Natural killer cell (primary cell): ENCODE results near the gene RBBP8NL. TPM values are rescaled to one million over a fixed set of nuclear protein-coding genes. Genes with fewer than 3 reads are reported as not detected.

Experiments
- ATAC-seq, 3 donors: fragments of 150-1000 bp in 2 of 3; fragments of 200-7000 bp in 1 of 3; cut with Tn5 transposase; 1 replicate in 1 of 3; 2 replicates in 2 of 3; pipeline ENCODE4 v1.10.0; 2021; ENCODE audit warnings: mild to moderate bottlenecking in 2 of 3, moderate library complexity in 2 of 3
- DNase-seq, 2 donors: peaks; one replicate each; pipeline versions ENCODE4 v3.0.0 to v3.0.0-alpha.2; 2013 to 2021; ENCODE audit warnings: mixed read lengths in 1 of 2
- H3K27ac ChIP-seq: one replicate; pipeline ENCODE4 v1.5.1; 2013; ENCODE audit warnings: mild to moderate bottlenecking, low read length
- H3K27me3 ChIP-seq: one replicate; pipeline ENCODE4 v1.6.1; 2013; ENCODE audit warnings: low read length; ENCODE audit not compliant: control insufficient read depth, insufficient read depth
- H3K36me3 ChIP-seq: one replicate; pipeline ENCODE4 v1.6.1; 2013; ENCODE audit warnings: low read length; ENCODE audit not compliant: control insufficient read depth, insufficient read depth
- H3K4me1 ChIP-seq: one replicate; pipeline ENCODE4 v1.6.1; 2013; ENCODE audit warnings: low read length; ENCODE audit not compliant: control insufficient read depth, insufficient read depth
- H3K4me3 ChIP-seq: one replicate; pipeline ENCODE4 v1.5.1; 2013; ENCODE audit warnings: low read length
- H3K9me3 ChIP-seq: one replicate; pipeline ENCODE4 v1.6.1; 2013; ENCODE audit warnings: low read length; ENCODE audit not compliant: control insufficient read depth, insufficient read depth
- H3K27ac Mint-ChIP-seq, 2 donors: one replicate each; pipeline ENCODE4 v1.8.0; 2022; ENCODE audit warnings: mild to moderate bottlenecking in 2 of 2, mixed read lengths in 2 of 2, moderate library complexity in 1 of 2
- H3K27me3 Mint-ChIP-seq, 2 donors: one replicate each; pipeline ENCODE4 v1.8.0; 2022; ENCODE audit warnings: low read depth in 2 of 2, mixed read lengths in 2 of 2
- H3K36me3 Mint-ChIP-seq: one replicate; pipeline ENCODE4 v1.8.0; 2022; ENCODE audit warnings: mixed read lengths
- H3K4me1 Mint-ChIP-seq, 2 donors: one replicate each; pipeline ENCODE4 v1.8.0; 2022; ENCODE audit warnings: mixed read lengths in 2 of 2
- H3K4me3 Mint-ChIP-seq: one replicate; pipeline ENCODE4 v1.8.0; 2022; ENCODE audit warnings: mild to moderate bottlenecking, moderate library complexity, mixed read lengths
- H3K9me3 Mint-ChIP-seq, 2 donors: one replicate each; pipeline ENCODE4 v1.8.0; 2022; ENCODE audit warnings: mixed read lengths in 2 of 2
- CTCF ChIP-seq: fragments of 200-600 bp; IDR thresholded peaks from one replicate; pipeline ENCODE4 v1.8.0; 2022; ENCODE audit warnings: antibody characterized with exemption
- WGBS: methylation state at CpG from one replicate; pipeline ENCODE4 v1.1.7; 2013; ENCODE audit warnings: missing lambda C conversion rate; ENCODE audit not compliant: insufficient coverage; 5-methylcytosine and 5-hydroxymethylcytosine counted together
- intact Hi-C: fragments of 100-400 bp; cut with micrococcal nuclease; formaldehyde crosslinking; loops from one replicate; pipeline ENCODE4 v1.14.2; 2022
- total RNA-seq, 4 donors: library from RNA; stranded (reverse); fragments of 120-200 nt in 1 of 4; gene quantifications; one replicate each; pipeline versions ENCODE4 v1.2.3 to v1.2.4, GENCODE V29; 2013 to 2022

The RBBP8NL gene
- total RNA-seq, 3 donors from 2014 or later (not counting 1 experiment from before 2014, with no cell fraction given): not detected

GRCh38 chr20:62406635-62407176 lies 20.6 kb downstream of the RBBP8NL start:
- no peak overlapping the region for H3K27ac ChIP-seq
- ATAC-seq: no peak
- H3K27me3 ChIP-seq: no peaks in the 10 kb centered on the region
- H3K4me3 Mint-ChIP-seq: peak overlapping the region; percentile 56
- H3K27me3 Mint-ChIP-seq: no peaks in the 10 kb centered on the region
- under 1% methylated on average over 42 of the region's 42 CpGs for WGBS
- peaks cover 39% of the 10 kb centered on the region for H3K4me1 ChIP-seq
- intact Hi-C loops: no loop called here
- H3K36me3 ChIP-seq: no peaks in the 10 kb centered on the region
- H3K4me1 Mint-ChIP-seq: peaks cover 10 to 35% of the 10 kb centered on the region in 2 donors
- no peak for TF ChIP-seq CTCF
- H3K9me3 Mint-ChIP-seq: no peaks in the 10 kb centered on the region
- H3K27ac Mint-ChIP-seq: peak overlapping the region in 1 of 2 donors; percentile 84
- peak in 1 of 2 donors; percentile 24 for DNase-seq
- H3K36me3 Mint-ChIP-seq: no peaks in the 10 kb centered on the region
- H3K9me3 ChIP-seq: no peaks in the 10 kb centered on the region
- peak overlapping the region; percentile 40 for H3K4me3 ChIP-seq

DNA sequence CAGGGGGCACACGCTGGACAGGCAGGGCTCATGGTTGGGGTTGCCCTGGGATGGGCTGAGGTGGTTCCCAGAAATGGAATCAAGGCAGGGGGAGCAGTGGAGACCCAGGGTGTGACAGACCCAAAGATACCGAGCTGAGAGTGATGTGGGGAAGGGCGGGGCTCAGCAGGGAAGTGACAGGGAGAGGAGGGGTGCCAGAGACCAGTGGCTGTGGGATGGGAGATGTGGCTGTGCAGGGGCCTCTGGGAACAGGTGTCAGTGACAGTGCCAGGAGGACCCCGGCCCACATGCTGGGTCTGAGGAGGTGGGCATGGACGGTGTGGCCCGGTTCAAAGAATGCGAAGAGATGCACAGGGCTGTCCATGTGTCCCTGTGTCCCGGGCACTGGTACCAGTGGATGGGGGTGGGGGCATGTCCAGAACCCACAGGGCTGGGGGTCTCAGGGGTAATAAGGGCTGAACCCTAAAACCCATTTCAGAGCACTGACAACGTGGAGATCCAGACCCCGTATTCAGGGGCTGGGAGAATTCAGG lies 21.3 kb downstream of the RBBP8NL start:
- intact Hi-C loops: no loop called here
- H3K36me3 ChIP-seq: no peaks in the 10 kb centered on the region
- H3K4me3 ChIP-seq: peak overlapping the region; percentile 40
- no peaks in the 10 kb centered on the region for H3K9me3 ChIP-seq
- H3K27ac ChIP-seq: no peak overlapping the region
- Mint-ChIP-seq H3K27me3 (no peaks in the 10 kb centered on the region), H3K36me3 (no peaks in the 10 kb centered on the region), H3K9me3 (no peaks in the 10 kb centered on the region), H3K4me3 (peak overlapping the region; percentile 80), H3K27ac (peak overlapping the region; percentile 45 to 83), H3K4me1 (peaks cover 10 to 35% of the 10 kb centered on the region in 2 donors)
- 76% methylated on average over 10 of the region's 10 CpGs for WGBS
- ATAC-seq (no peak), DNase-seq (no peak)
- no peaks in the 10 kb centered on the region for H3K27me3 ChIP-seq
- TF ChIP-seq CTCF: no peak
- peaks cover 39% of the 10 kb centered on the region for H3K4me1 ChIP-seq

- no peak for TF ChIP-seq CTCF
- ATAC-seq (no peak), DNase-seq (no peak)
- H3K4me1 ChIP-seq: peaks cover 36% of the 10 kb centered on the region
- H3K36me3 ChIP-seq: no peaks in the 10 kb centered on the region
- H3K27me3 ChIP-seq: no peaks in the 10 kb centered on the region
- H3K27ac Mint-ChIP-seq: peak overlapping the region; percentile 45 to 83
- 90% methylated on average over 23 of the region's 23 CpGs for WGBS
- no peaks in the 10 kb centered on the region for H3K36me3 Mint-ChIP-seq
- H3K4me1 Mint-ChIP-seq: peaks cover 10 to 34% of the 10 kb centered on the region in 2 donors
- no peak overlapping the region for H3K27ac ChIP-seq
- H3K4me3 Mint-ChIP-seq: peak overlapping the region; percentile 80
- no peaks in the 10 kb centered on the region for H3K9me3 ChIP-seq
- no peaks in the 10 kb centered on the region for H3K9me3 Mint-ChIP-seq
- intact Hi-C loops: no loop called here
- no peaks in the 10 kb centered on the region for H3K27me3 Mint-ChIP-seq
- no peak overlapping the region for H3K4me3 ChIP-seq
Measured at GRCh38 chr20:62405108-62405980, 22.0 kb downstream of the RBBP8NL start.
